ENCODE measurements around the gene CCDC159. TPM values are rescaled to one million over a fixed set of nuclear protein-coding genes. Genes with fewer than 3 reads are reported as not detected.
"Not testable (repeated sequence)": the region's sequence is repeated elsewhere in the genome, so short reads cannot be mapped to it uniquely, and the experiment has no call there.

Gene CCDC159
- total RNA-seq, 6 experiments from 2014 or later = 8.4 to 27.9 (median 23.4) TPM

GRCh38 chr19:11337080-11337479, 9.2 kb upstream of the CCDC159 start:
- no peaks in the 10 kb centered on the region for H3K27me3 ChIP-seq
- DNase-seq (no peak), ATAC-seq (no peak)
- H3K27ac ChIP-seq = no peak overlapping the region
- peaks cover 0 to 8% (median under 1%) of the 10 kb centered on the region in 4 donors for H3K36me3 ChIP-seq
- H3K4me3 ChIP-seq = no peak overlapping the region
- WGBS (ENCODE audit: insufficient coverage, low coverage, low lambda C conversion rate, missing lambda C conversion rate) = 56% methylated on average over 3 of the region's 14 CpGs
- H3K4me1 ChIP-seq = peaks cover 0 to 10% (median 0%) of the 10 kb centered on the region in 4 donors
- no peak for TF ChIP-seq POLR2A (IDR thresholded peaks at IDR 0.05)
- no peak for TF ChIP-seq CTCF (IDR thresholded peaks at IDR 0.05)
- intact Hi-C loops (cut with DNase I) = no loop called here
- H3K9me3 ChIP-seq = no peaks in the 10 kb centered on the region

- H3K9me3 ChIP-seq = no peaks in the 10 kb centered on the region
- DNase-seq = no peak
- peak overlapping the region in 1 of 3 donors; percentile 8 for H3K27ac ChIP-seq
- 89% methylated on average over 3 of the region's 7 CpGs for WGBS (ENCODE audit: insufficient coverage, low coverage, low lambda C conversion rate, missing lambda C conversion rate)
- intact Hi-C loops (cut with DNase I) = no loop called here
- peaks cover 0 to 10% (median 0%) of the 10 kb centered on the region in 4 donors for H3K4me1 ChIP-seq
- H3K27me3 ChIP-seq = no peaks in the 10 kb centered on the region
- peaks cover 0 to 11% (median 5%) of the 10 kb centered on the region in 4 donors for H3K36me3 ChIP-seq
- TF ChIP-seq POLR2A (IDR thresholded peaks at IDR 0.05) = no peak
- H3K4me3 ChIP-seq = no peak overlapping the region
- no peak for ATAC-seq
Measured at GRCh38 chr19:11338121-11338520, 8.2 kb upstream of the CCDC159 start.

GRCh38 chr19:11338569-11339253, 7.6 kb upstream of the CCDC159 start:
- WGBS (ENCODE audit: insufficient coverage, low coverage, low lambda C conversion rate, missing lambda C conversion rate) = 52% methylated on average over 15 of the region's 21 CpGs
- Histone ChIP-seq H3K27ac (peak overlapping the region; percentile 8 to 57 (median 36)), H3K4me3 (peak overlapping the region; percentile 43 to 61 (median 46)), H3K9me3 (no peaks in the 10 kb centered on the region), H3K4me1 (peaks cover 0 to 14% (median 1%) of the 10 kb centered on the region in 4 donors), H3K27me3 (no peaks in the 10 kb centered on the region), H3K36me3 (peaks cover 0 to 11% (median 5%) of the 10 kb centered on the region in 4 donors)
- ATAC-seq (peak in 3 of 4 donors; percentile 4 to 6 (median 6)), DNase-seq (no peak)
- intact Hi-C loops (cut with DNase I) = no loop called here
- TF ChIP-seq POLR2A (IDR thresholded peaks at IDR 0.05) = no peak
- no peak for TF ChIP-seq CTCF (IDR thresholded peaks at IDR 0.05)

GRCh38 chr19:11339254-11340098, 6.8 kb upstream of the CCDC159 start, which contains the start of gene RAB3D:
TSS of gene RAB3D (minus strand) at chr19:11339657. CDS start at chr19:11337399, 2,258 bp downstream.
- Histone ChIP-seq H3K9me3 (no peaks in the 10 kb centered on the region), H3K36me3 (peaks cover 0 to 10% (median 5%) of the 10 kb centered on the region in 4 donors), H3K4me3 (peak within 1 kb of the TSS; percentile 43 to 61 (median 46)), H3K27me3 (no peaks in the 10 kb centered on the region), H3K27ac (peak within 1 kb of the TSS; percentile 8 to 57 (median 36)), H3K4me1 (peaks cover 0 to 22% (median 6%) of the 10 kb centered on the region in 4 donors)
- 28% methylated on average over 28 of the region's 53 CpGs for WGBS (ENCODE audit: insufficient coverage, low coverage, low lambda C conversion rate, missing lambda C conversion rate)
- ATAC-seq = peak; percentile 78 to 95 (median 89)
- intact Hi-C loops (cut with DNase I) = no loop called here
- DNase-seq = peak; percentile 87 to 93 (median 91)
- TF ChIP-seq CTCF (IDR thresholded peaks at IDR 0.05) = no peak
- peak; percentile 26 for TF ChIP-seq POLR2A (IDR thresholded peaks at IDR 0.05)

- H3K27ac ChIP-seq; DNase-seq; ATAC-seq; H3K9me3 ChIP-seq; H3K36me3 ChIP-seq; intact Hi-C loops (cut with DNase I); H3K27me3 ChIP-seq: not testable (repeated sequence)
- 82% methylated on average over 2 of the region's 8 CpGs for WGBS (ENCODE audit: insufficient coverage, low coverage, low lambda C conversion rate, missing lambda C conversion rate)
- Histone ChIP-seq H3K4me1 (peaks cover 0 to 28% (median 6%) of the 10 kb centered on the region in 4 donors), H3K4me3 (peak overlapping the region in 1 of 3 donors; percentile 61)
Measured at GRCh38 chr19:11340099-11340467, 6.2 kb upstream of the CCDC159 start.

All from right lobe of liver (tissue), 6 donors.